CD4-positive, alpha-beta T cell (primary cell): ENCODE results near the gene SERPINB7. TPM values are rescaled to one million over a fixed set of nuclear protein-coding genes. Genes with fewer than 3 reads are reported as not detected.

ENCODE experiments used
- ATAC-seq: fragments of 200-7000 bp; cut with Tn5 transposase; one replicate; pipeline ENCODE4 v1.10.0; 2022; ENCODE audit warnings: mild to moderate bottlenecking; ENCODE audit not compliant: poor library complexity
- CTCF ChIA-PET: fragments of 350-600 bp; sonication (Branson Sonifier 250); formaldehyde crosslinking; loops from one replicate; lab custom pipeline; 2021; ENCODE audit warnings: antibody characterized with exemption, inconsistent platforms; lab: Charles Lee
- POLR2A ChIA-PET: fragments of 350-600 bp; sonication (Branson Sonifier 250); formaldehyde crosslinking; loops from one replicate; lab custom pipeline; 2021; ENCODE audit warnings: antibody characterized with exemption, inconsistent platforms; lab: Charles Lee
- DNase-seq, 14 experiments: peaks; one replicate each; pipeline ENCODE4 v3.0.0-alpha.2; 2013 to 2020; ENCODE audit warnings: mixed read lengths in 2 of 14
- H3K27ac ChIP-seq, 2 donors: one replicate each; pipeline versions ENCODE4 v1.5.1 to v1.7.0; 2013; ENCODE audit warnings: low read length in 2 of 2, low read depth in 1 of 2, mild to moderate bottlenecking in 1 of 2
- H3K27me3 ChIP-seq, 2 experiments: 1 replicate in 1 of 2; 2 replicates in 1 of 2; pipeline versions ENCODE4 v1.6.1 to v1.7.0; 2013; ENCODE audit warnings: low read length in 2 of 2, control low read depth in 1 of 2, mild to moderate bottlenecking in 1 of 2, moderate library complexity in 1 of 2; ENCODE audit not compliant: insufficient read depth in 2 of 2, control insufficient read depth in 1 of 2
- H3K36me3 ChIP-seq: one replicate; pipeline ENCODE4 v1.6.1; 2013; ENCODE audit warnings: low read length, control low read depth; ENCODE audit not compliant: insufficient read depth
- H3K4me1 ChIP-seq: one replicate; pipeline ENCODE4 v1.6.1; 2013; ENCODE audit warnings: low read length, control low read depth; ENCODE audit not compliant: insufficient read depth
- H3K4me3 ChIP-seq: one replicate; pipeline ENCODE4 v1.5.1; 2013; ENCODE audit warnings: mild to moderate bottlenecking, low read length, moderate library complexity
- H3K9me3 ChIP-seq, 2 experiments: 1 replicate in 1 of 2; 2 replicates in 1 of 2; pipeline versions ENCODE4 v1.6.1 to v1.7.0; 2013; ENCODE audit warnings: low read length in 2 of 2, mild to moderate bottlenecking in 2 of 2, control low read depth in 1 of 2, moderate library complexity in 1 of 2; ENCODE audit not compliant: control insufficient read depth in 1 of 2, insufficient read depth in 1 of 2
- H3K27ac Mint-ChIP-seq: one replicate; pipeline ENCODE4 v1.8.0; 2020; ENCODE audit warnings: mixed read lengths
- H3K27me3 Mint-ChIP-seq: one replicate; pipeline ENCODE4 v1.8.0; 2021; ENCODE audit warnings: mixed read lengths
- H3K36me3 Mint-ChIP-seq: one replicate; pipeline ENCODE4 v1.8.0; 2021; ENCODE audit warnings: low read depth, mixed read lengths
- H3K4me1 Mint-ChIP-seq: one replicate; pipeline ENCODE4 v1.8.0; 2021; ENCODE audit warnings: low read depth, mixed read lengths
- H3K4me3 Mint-ChIP-seq: one replicate; pipeline ENCODE4 v1.8.0; 2020; ENCODE audit warnings: mild to moderate bottlenecking, mixed read lengths
- H3K9me3 Mint-ChIP-seq: one replicate; pipeline ENCODE4 v1.8.0; 2020; ENCODE audit warnings: mixed read lengths
- intact Hi-C, 2 experiments: fragments of 100-400 bp; cut with DNase I in 1 of 2; cut with micrococcal nuclease in 1 of 2; formaldehyde crosslinking; loops; one replicate each; pipeline versions ENCODE4 v1.15.1 to v1.9.0; 2023 to 2025; cut with DNase I, micrococcal nuclease
- total RNA-seq, 174 experiments: library from RNA in 2 of 174; stranded (reverse) in 2 of 174; gene quantifications; one replicate each; pipeline ENCODE4 v1.2.3 and lab custom pipeline; 2021 to 2026
- TF ChIP-seq, protein P1 (sequence below): fragments of 200-600 bp; IDR thresholded peaks from one replicate; pipeline ENCODE4 v1.8.0; 2022; ENCODE audit warnings: antibody characterized with exemption, mild to moderate bottlenecking

Gene SERPINB7
- total RNA-seq, 2 experiments from 2014 or later = not detected

DNA sequence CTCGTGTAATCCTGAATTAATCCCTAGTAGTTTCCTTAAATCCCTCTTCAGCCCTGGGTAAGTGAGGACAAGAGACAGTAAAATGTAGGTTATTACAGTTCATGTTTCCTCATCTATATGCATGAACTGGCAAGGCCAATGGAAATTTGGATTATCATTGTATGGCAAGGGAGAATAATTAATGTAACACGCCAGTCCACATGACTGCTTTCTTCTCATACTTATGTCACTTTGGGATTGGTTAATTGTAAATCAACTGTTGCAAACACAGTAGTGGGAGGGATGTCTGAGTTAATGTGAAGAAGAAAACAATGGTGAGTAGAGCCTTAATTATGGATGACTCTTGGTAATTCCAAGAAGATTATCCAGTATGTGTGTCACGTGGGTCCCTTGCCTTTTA is 1.7 kb upstream of the SERPINB7 start:
- intact Hi-C loops = no loop called here
- H3K9me3 Mint-ChIP-seq = peaks cover 2% of the 10 kb centered on the region
- no peak for ATAC-seq
- DNase-seq = no peak
- POLR2A ChIA-PET = no interaction called here
- TF ChIP-seq, protein P1, sequence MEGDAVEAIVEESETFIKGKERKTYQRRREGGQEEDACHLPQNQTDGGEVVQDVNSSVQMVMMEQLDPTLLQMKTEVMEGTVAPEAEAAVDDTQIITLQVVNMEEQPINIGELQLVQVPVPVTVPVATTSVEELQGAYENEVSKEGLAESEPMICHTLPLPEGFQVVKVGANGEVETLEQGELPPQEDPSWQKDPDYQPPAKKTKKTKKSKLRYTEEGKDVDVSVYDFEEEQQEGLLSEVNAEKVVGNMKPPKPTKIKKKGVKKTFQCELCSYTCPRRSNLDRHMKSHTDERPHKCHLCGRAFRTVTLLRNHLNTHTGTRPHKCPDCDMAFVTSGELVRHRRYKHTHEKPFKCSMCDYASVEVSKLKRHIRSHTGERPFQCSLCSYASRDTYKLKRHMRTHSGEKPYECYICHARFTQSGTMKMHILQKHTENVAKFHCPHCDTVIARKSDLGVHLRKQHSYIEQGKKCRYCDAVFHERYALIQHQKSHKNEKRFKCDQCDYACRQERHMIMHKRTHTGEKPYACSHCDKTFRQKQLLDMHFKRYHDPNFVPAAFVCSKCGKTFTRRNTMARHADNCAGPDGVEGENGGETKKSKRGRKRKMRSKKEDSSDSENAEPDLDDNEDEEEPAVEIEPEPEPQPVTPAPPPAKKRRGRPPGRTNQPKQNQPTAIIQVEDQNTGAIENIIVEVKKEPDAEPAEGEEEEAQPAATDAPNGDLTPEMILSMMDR = no peak
- no peak overlapping the region for H3K27ac ChIP-seq
- no peak overlapping the region for H3K4me3 Mint-ChIP-seq
- no peaks in the 10 kb centered on the region for H3K27me3 ChIP-seq
- no peak overlapping the region for H3K4me3 ChIP-seq
- no peaks in the 10 kb centered on the region for H3K36me3 Mint-ChIP-seq
- CTCF ChIA-PET = no interaction called here
- peaks cover 14% of the 10 kb centered on the region for H3K27me3 Mint-ChIP-seq
- no peak overlapping the region for H3K27ac Mint-ChIP-seq
- H3K36me3 ChIP-seq = no peaks in the 10 kb centered on the region
- no peaks in the 10 kb centered on the region for H3K4me1 ChIP-seq
- no peaks in the 10 kb centered on the region for H3K4me1 Mint-ChIP-seq
- H3K9me3 ChIP-seq = no peaks in the 10 kb centered on the region

- H3K36me3 ChIP-seq = no peaks in the 10 kb centered on the region
- no peak overlapping the region for H3K4me3 ChIP-seq
- TF ChIP-seq, protein P1 = no peak
- ATAC-seq (no peak), DNase-seq (no peak)
- Mint-ChIP-seq H3K4me1 (no peaks in the 10 kb centered on the region), H3K36me3 (no peaks in the 10 kb centered on the region), H3K4me3 (no peak overlapping the region), H3K27me3 (peaks cover 14% of the 10 kb centered on the region), H3K27ac (no peak overlapping the region), H3K9me3 (peaks cover 2% of the 10 kb centered on the region)
- CTCF ChIA-PET = no interaction called here
- H3K27me3 ChIP-seq = no peaks in the 10 kb centered on the region
- no peaks in the 10 kb centered on the region for H3K9me3 ChIP-seq
- POLR2A ChIA-PET = no interaction called here
- no peak overlapping the region for H3K27ac ChIP-seq
- intact Hi-C loops = no loop called here
- no peaks in the 10 kb centered on the region for H3K4me1 ChIP-seq
Measured at GRCh38 chr18:63774511-63774910, 707 bp upstream of the SERPINB7 start.

GRCh38 chr18:63779386-63779785 is 4.2 kb downstream of the SERPINB7 start:
- TF ChIP-seq, protein P1 = no peak
- CTCF ChIA-PET = no interaction called here

More at GRCh38 chr18:63779386-63779785, 4.2 kb downstream of the SERPINB7 start:
- Histone ChIP-seq H3K27ac (no peak overlapping the region), H3K27me3 (no peaks in the 10 kb centered on the region), H3K4me1 (no peaks in the 10 kb centered on the region), H3K36me3 (no peaks in the 10 kb centered on the region), H3K4me3 (no peak overlapping the region), H3K9me3 (no peaks in the 10 kb centered on the region)
- POLR2A ChIA-PET = no interaction called here
- H3K36me3 Mint-ChIP-seq = no peaks in the 10 kb centered on the region
- H3K27me3 Mint-ChIP-seq = peaks cover 9% of the 10 kb centered on the region
- ATAC-seq (no peak), DNase-seq (no peak)
- H3K4me3 Mint-ChIP-seq = no peak overlapping the region
- H3K4me1 Mint-ChIP-seq = no peaks in the 10 kb centered on the region
- no peaks in the 10 kb centered on the region for H3K9me3 Mint-ChIP-seq
- no peak overlapping the region for H3K27ac Mint-ChIP-seq
- intact Hi-C loops = no loop called here
